Parathyroid adenoma (tissue), 2 donors: Measurements from ENCODE around the gene TMEM108.

Experiments used
- H2AFZ ChIP-seq: fragments of 300-600 bp; sonication (generic); one replicate; pipeline ENCODE4 v1.7.0; 2017; ENCODE audit warnings: antibody characterized with exemption, mild to moderate bottlenecking
- H3K27ac ChIP-seq: fragments of 300-600 bp; sonication (generic); one replicate; pipeline ENCODE4 v1.7.0; 2017
- H3K27me3 ChIP-seq: fragments of 300-600 bp; sonication (generic); one replicate; pipeline ENCODE4 v1.7.0; 2017; ENCODE audit warnings: low read length; ENCODE audit not compliant: control insufficient read depth, insufficient read depth
- H3K36me3 ChIP-seq: fragments of 300-600 bp; sonication (generic); one replicate; pipeline ENCODE4 v1.7.0; 2017; ENCODE audit warnings: low read length; ENCODE audit not compliant: control insufficient read depth, insufficient read depth
- H3K4me1 ChIP-seq: fragments of 300-600 bp; sonication (generic); one replicate; pipeline ENCODE4 v1.7.0; 2017; ENCODE audit warnings: control low read depth
- H3K4me2 ChIP-seq: fragments of 300-600 bp; sonication (generic); one replicate; pipeline ENCODE4 v1.7.0; 2017; ENCODE audit warnings: low read length
- H3K4me3 ChIP-seq: fragments of 300-600 bp; sonication (generic); one replicate; pipeline ENCODE4 v1.7.0; 2017; ENCODE audit warnings: low read depth, low read length
- H3K79me2 ChIP-seq: fragments of 300-600 bp; sonication (generic); one replicate; pipeline ENCODE4 v1.7.0; 2017; ENCODE audit warnings: control low read depth
- H3K9ac ChIP-seq: fragments of 300-600 bp; sonication (generic); one replicate; pipeline ENCODE4 v1.7.0; 2017; ENCODE audit warnings: mild to moderate bottlenecking
- H3K9me3 ChIP-seq: fragments of 300-600 bp; sonication (generic); one replicate; pipeline ENCODE4 v1.7.0; 2017; ENCODE audit warnings: low read length; ENCODE audit not compliant: control insufficient read depth
- CTCF ChIP-seq: fragments of 300-600 bp; sonication (generic); IDR thresholded peaks from one replicate; pipeline ENCODE4 v1.7.0; 2017; ENCODE audit warnings: antibody characterized with exemption, mild to moderate bottlenecking
- donor health status: primary hyperparathyroidism.

The TMEM108 gene

GRCh38 chr3:133192363-133192945 is 154.3 kb downstream of the TMEM108 start:
- Histone ChIP-seq H3K36me3 (no peaks in the 10 kb centered on the region), H3K4me3 (no peak overlapping the region), H3K4me1 (no peaks in the 10 kb centered on the region), H3K27me3 (no peaks in the 10 kb centered on the region), H2AFZ (no peak overlapping the region), H3K4me2 (no peak overlapping the region), H3K9ac (no peak overlapping the region), H3K9me3 (no peaks in the 10 kb centered on the region), H3K79me2 (no peaks in the 10 kb centered on the region), H3K27ac (no peak overlapping the region)
- no peak for TF ChIP-seq CTCF

- Histone ChIP-seq H3K4me1 (no peaks in the 10 kb centered on the region), H3K9me3 (no peaks in the 10 kb centered on the region), H3K36me3 (no peaks in the 10 kb centered on the region), H3K4me2 (no peak overlapping the region), H2AFZ (no peak overlapping the region), H3K9ac (no peak overlapping the region), H3K27me3 (no peaks in the 10 kb centered on the region), H3K79me2 (no peaks in the 10 kb centered on the region), H3K4me3 (no peak overlapping the region), H3K27ac (no peak overlapping the region)
- TF ChIP-seq CTCF = no peak
Measured at GRCh38 chr3:133192967-133193366, 154.8 kb downstream of the TMEM108 start.

GRCh38 chr3:133196527-133196926 is 158.3 kb downstream of the TMEM108 start:
- TF ChIP-seq CTCF = no peak
- Histone ChIP-seq H3K27ac (no peak overlapping the region), H3K27me3 (no peaks in the 10 kb centered on the region), H3K9me3 (no peaks in the 10 kb centered on the region), H2AFZ (no peak overlapping the region), H3K4me2 (no peak overlapping the region), H3K36me3 (no peaks in the 10 kb centered on the region), H3K4me1 (no peaks in the 10 kb centered on the region), H3K4me3 (no peak overlapping the region), H3K79me2 (no peaks in the 10 kb centered on the region), H3K9ac (no peak overlapping the region)

- Histone ChIP-seq H3K27ac (no peak overlapping the region), H2AFZ (no peak overlapping the region), H3K4me3 (no peak overlapping the region), H3K79me2 (no peaks in the 10 kb centered on the region), H3K9ac (no peak overlapping the region), H3K27me3 (no peaks in the 10 kb centered on the region), H3K9me3 (no peaks in the 10 kb centered on the region), H3K36me3 (no peaks in the 10 kb centered on the region), H3K4me1 (no peaks in the 10 kb centered on the region), H3K4me2 (no peak overlapping the region)
- TF ChIP-seq CTCF = no peak
Measured at GRCh38 chr3:133197619-133198018, 159.4 kb downstream of the TMEM108 start.

GRCh38 chr3:133206921-133207320 is 168.7 kb downstream of the TMEM108 start:
- no peak overlapping the region for H2AFZ ChIP-seq
- no peaks in the 10 kb centered on the region for H3K79me2 ChIP-seq
- no peak overlapping the region for H3K9ac ChIP-seq
- H3K36me3 ChIP-seq = no peaks in the 10 kb centered on the region
- H3K4me2 ChIP-seq = no peak overlapping the region
- H3K27me3 ChIP-seq = no peaks in the 10 kb centered on the region
- H3K4me1 ChIP-seq = no peaks in the 10 kb centered on the region
- no peak for TF ChIP-seq CTCF
- no peak overlapping the region for H3K4me3 ChIP-seq
- no peaks in the 10 kb centered on the region for H3K9me3 ChIP-seq
- no peak overlapping the region for H3K27ac ChIP-seq
